H9 (cell line): Measurements from ENCODE around the gene NADK. TPM values are rescaled to one million over a fixed set of nuclear protein-coding genes. Genes with fewer than 3 reads are reported as not detected.

Source experiments
- DNase-seq: peaks from one replicate; pipeline ENCODE4 v3.0.0-alpha.2; 2017
- H2AFZ ChIP-seq: one replicate; pipeline ENCODE4 v1.6.1; 2013; ENCODE audit warnings: mild to moderate bottlenecking, low read length, control low read depth, moderate library complexity
- H2AK5ac ChIP-seq: 2 replicates; pipeline ENCODE4 v1.6.1; 2013; ENCODE audit warnings: low read length, control low read depth, mixed read lengths; ENCODE audit not compliant: insufficient read length
- H2BK120ac ChIP-seq: one replicate; pipeline ENCODE4 v1.6.1; 2013; ENCODE audit warnings: low read depth, mild to moderate bottlenecking, low read length, control low read depth, inconsistent platforms; ENCODE audit not compliant: poor library complexity, severe bottlenecking
- H2BK12ac ChIP-seq: 2 replicates; pipeline ENCODE4 v1.6.1; 2013; ENCODE audit warnings: low read length, control low read depth, mixed read lengths, low read depth; ENCODE audit not compliant: insufficient read length
- H2BK15ac ChIP-seq: 2 replicates; pipeline ENCODE4 v1.6.1; 2013; ENCODE audit warnings: low read depth, low read length, control low read depth
- H2BK20ac ChIP-seq: one replicate; pipeline ENCODE4 v1.6.1; 2013; ENCODE audit warnings: low read depth, mild to moderate bottlenecking, low read length, control low read depth, inconsistent platforms; ENCODE audit not compliant: poor library complexity, severe bottlenecking
- H2BK5ac ChIP-seq: 2 replicates; pipeline ENCODE4 v1.6.1; 2013; ENCODE audit warnings: low read length, control low read depth, mixed read lengths; ENCODE audit not compliant: insufficient read length
- H3K14ac ChIP-seq: 2 replicates; pipeline ENCODE4 v1.6.1; 2013; ENCODE audit warnings: low read length, control low read depth; ENCODE audit not compliant: insufficient read depth
- H3K18ac ChIP-seq: 2 replicates; pipeline ENCODE4 v1.6.1; 2013; ENCODE audit warnings: low read depth, mild to moderate bottlenecking, mixed read lengths, low read length, control low read depth; ENCODE audit not compliant: insufficient read length
- H3K23ac ChIP-seq: 2 replicates; pipeline ENCODE4 v1.6.1; 2013; ENCODE audit warnings: low read length, control low read depth, mixed read lengths, low read depth; ENCODE audit not compliant: insufficient read length
- H3K23me2 ChIP-seq: 2 replicates; pipeline ENCODE4 v1.6.1; 2013; ENCODE audit warnings: low read depth, mild to moderate bottlenecking, mixed read lengths, low read length, control low read depth; ENCODE audit not compliant: insufficient read length, poor library complexity, severe bottlenecking
- H3K27ac ChIP-seq: 2 replicates; pipeline ENCODE4 v1.5.1; 2013; ENCODE audit warnings: low read length, control low read depth, mixed read lengths, low read depth; ENCODE audit not compliant: insufficient read length
- H3K27me3 ChIP-seq: 2 replicates; pipeline ENCODE4 v1.6.1; 2013; ENCODE audit warnings: low read length, control low read depth, inconsistent platforms; ENCODE audit not compliant: insufficient read depth
- H3K4ac ChIP-seq: 2 replicates; pipeline ENCODE4 v1.6.1; 2013; ENCODE audit warnings: low read depth, mild to moderate bottlenecking, control low read depth, inconsistent platforms, low read length, moderate library complexity
- H3K4me1 ChIP-seq: 2 replicates; pipeline ENCODE4 v1.6.1; 2013; ENCODE audit warnings: low read length, control low read depth, inconsistent platforms; ENCODE audit not compliant: insufficient read depth
- H3K4me2 ChIP-seq: 2 replicates; pipeline ENCODE4 v1.6.1; 2013; ENCODE audit warnings: low read length, control low read depth, mixed read lengths; ENCODE audit not compliant: insufficient read length, insufficient read depth
- H3K56ac ChIP-seq: 2 replicates; pipeline ENCODE4 v1.6.1; 2013; ENCODE audit warnings: low read depth, mild to moderate bottlenecking, mixed read lengths, low read length, control low read depth; ENCODE audit not compliant: insufficient read length
- H3K79me1 ChIP-seq: 2 replicates; pipeline ENCODE4 v1.6.1; 2013; ENCODE audit warnings: low read depth, mild to moderate bottlenecking, moderate library complexity, low read length, control low read depth, inconsistent platforms; ENCODE audit not compliant: insufficient read depth, poor library complexity, severe bottlenecking
- H3K79me2 ChIP-seq: 2 replicates; pipeline ENCODE4 v1.6.1; 2013; ENCODE audit warnings: low read length, control low read depth, inconsistent platforms; ENCODE audit not compliant: insufficient read depth
- H3K9ac ChIP-seq: 2 replicates; pipeline ENCODE4 v1.6.1; 2013; ENCODE audit warnings: low read length, control low read depth, mixed read lengths; ENCODE audit not compliant: insufficient read length; ENCODE audit errors: extremely low read depth
- H3K9me3 ChIP-seq: one replicate; pipeline ENCODE4 v1.6.1; 2013; ENCODE audit warnings: low read depth, low read length, inconsistent platforms; ENCODE audit not compliant: control insufficient read depth
- H3T11ph ChIP-seq: one replicate; pipeline ENCODE4 v1.6.1; 2013; ENCODE audit warnings: mild to moderate bottlenecking, low read length, control low read depth, inconsistent platforms
- H4K20me1 ChIP-seq: one replicate; pipeline ENCODE4 v1.6.1; 2013; ENCODE audit not compliant: control insufficient read depth, insufficient read length, insufficient read depth
- H4K5ac ChIP-seq: 2 replicates; pipeline ENCODE4 v1.6.1; 2013; ENCODE audit warnings: low read depth, mild to moderate bottlenecking, mixed read lengths, low read length, control low read depth; ENCODE audit not compliant: insufficient read length
- H4K8ac ChIP-seq: replicated peaks from 2 replicates; pipeline ENCODE4 v1.6.1; 2013; ENCODE audit warnings: low read length, control low read depth, mixed read lengths, low read depth; ENCODE audit not compliant: insufficient read length
- H4K91ac ChIP-seq: 2 replicates; pipeline ENCODE4 v1.6.1; 2013; ENCODE audit warnings: low read depth, mild to moderate bottlenecking, moderate library complexity, mixed read lengths, low read length, control low read depth; ENCODE audit not compliant: insufficient read length
- H3K27ac Mint-ChIP-seq, 3 experiments: 2 replicates in 2 of 3; 3 replicates in 1 of 3; pipeline ENCODE4 v1.8.0; 2020 to 2021; ENCODE audit warnings: mixed read lengths in 3 of 3, mild to moderate bottlenecking in 1 of 3, moderate library complexity in 1 of 3
- H3K27me3 Mint-ChIP-seq: 2 replicates; pipeline ENCODE4 v1.8.0; 2021; ENCODE audit warnings: low read depth, mild to moderate bottlenecking, moderate library complexity, mixed read lengths
- H3K36me3 Mint-ChIP-seq, 3 experiments: 2 replicates in 2 of 3; 3 replicates in 1 of 3; pipeline ENCODE4 v1.8.0; 2020 to 2021; ENCODE audit warnings: low read depth in 3 of 3, mixed read lengths in 3 of 3; ENCODE audit not compliant: insufficient read depth in 1 of 3
- H3K4me1 Mint-ChIP-seq, 2 experiments: 2 replicates each; pipeline ENCODE4 v1.8.0; 2020; ENCODE audit warnings: mixed read lengths in 2 of 2
- H3K4me3 Mint-ChIP-seq, 2 experiments: 2 replicates in 1 of 2; 3 replicates in 1 of 2; pipeline ENCODE4 v1.8.0; 2020 to 2021; ENCODE audit warnings: mild to moderate bottlenecking in 2 of 2, mixed read lengths in 2 of 2, moderate library complexity in 1 of 2
- H3K9me3 Mint-ChIP-seq, 2 experiments: 2 replicates in 1 of 2; 3 replicates in 1 of 2; pipeline ENCODE4 v1.8.0; 2020; ENCODE audit warnings: mild to moderate bottlenecking in 2 of 2, mixed read lengths in 2 of 2, moderate library complexity in 1 of 2
- CTCF ChIP-seq: fragments of 200-600 bp; sonication (generic); conservative IDR thresholded peaks from 3 replicates; pipeline ENCODE4 v1.8.0; 2021; ENCODE audit warnings: antibody characterized with exemption, mild to moderate bottlenecking
- WGBS: extraction: QIAGEN DNeasy Blood & Tissue Kit; methylation state at CpG from one replicate; pipeline ENCODE4 v1.1.7; 2013; ENCODE audit warnings: missing lambda C conversion rate, low lambda C conversion rate, mixed read lengths; ENCODE audit not compliant: insufficient read length; ENCODE audit errors: extremely low coverage; 5-methylcytosine and 5-hydroxymethylcytosine counted together
- total RNA-seq: library from RNA; stranded (reverse); gene quantifications from 2 replicates; pipeline ENCODE4 v1.2.1, GENCODE V29; 2021

Gene NADK
- total RNA-seq, 1 experiment from 2014 or later: 105 TPM

GRCh38 chr1:1753607-1754005 lies 24.7 kb downstream of the NADK start:
- H4K20me1 ChIP-seq: no peaks in the 10 kb centered on the region
- H3K79me2 ChIP-seq: no peaks in the 10 kb centered on the region
- no peak overlapping the region for H3K56ac ChIP-seq
- H3K36me3 Mint-ChIP-seq: peaks cover 28 to 53% (median 48%) of the 10 kb centered on the region in 3 experiments; a peak in 6 of 7 replicates
- H3K18ac ChIP-seq: no peak overlapping the region
- WGBS: no CpG with 5 or more reads among the region's 16 CpGs
- peaks cover under 1 to 2% of the 10 kb centered on the region in 2 experiments; a peak in 3 of 4 replicates for H3K4me1 Mint-ChIP-seq
- no peak overlapping the region for H3K9ac ChIP-seq
- H3K9me3 Mint-ChIP-seq: no peaks in the 10 kb centered on the region; a peak in 1 of 5 replicates
- H3K9me3 ChIP-seq: no peaks in the 10 kb centered on the region
- H3K79me1 ChIP-seq: peaks cover 3% of the 10 kb centered on the region
- no peak overlapping the region for H2BK15ac ChIP-seq
- no peak overlapping the region for H3K4me2 ChIP-seq
- TF ChIP-seq CTCF: no peak
- H4K5ac ChIP-seq: no peak overlapping the region
- no peak overlapping the region for H2BK20ac ChIP-seq
- no peak overlapping the region for H4K91ac ChIP-seq
- no peaks in the 10 kb centered on the region for H3K4me1 ChIP-seq
- no peaks in the 10 kb centered on the region for H3K23me2 ChIP-seq
- H2BK5ac ChIP-seq: no peak overlapping the region
- no peak overlapping the region for H2AFZ ChIP-seq
- no peak overlapping the region for H2BK120ac ChIP-seq
- H3K4me3 Mint-ChIP-seq: no peak overlapping the region
- H3K27me3 ChIP-seq: no peaks in the 10 kb centered on the region
- H3K27me3 Mint-ChIP-seq: no peaks in the 10 kb centered on the region; the same call in 1 of the 2 replicates
- H3K4ac ChIP-seq: no peak overlapping the region
- H3K14ac ChIP-seq: no peak overlapping the region
- H3K27ac ChIP-seq: no peak overlapping the region
- H3K27ac Mint-ChIP-seq: peak overlapping the region in 1 of 3 experiments; percentile 79; a peak in 2 of 7 replicates
- no peak overlapping the region for H4K8ac ChIP-seq
- H2BK12ac ChIP-seq: no peak overlapping the region
- DNase-seq: no peak
- no peak overlapping the region for H3T11ph ChIP-seq
- no peak overlapping the region for H2AK5ac ChIP-seq
- H3K23ac ChIP-seq: no peak overlapping the region
